ENCODE measurements around the gene PCDHGA2.
"Not testable (repeated sequence)": the region's sequence is repeated elsewhere in the genome, so short reads cannot be mapped to it uniquely, and the experiment has no call there.

PCDHGA2 gene

DNA sequence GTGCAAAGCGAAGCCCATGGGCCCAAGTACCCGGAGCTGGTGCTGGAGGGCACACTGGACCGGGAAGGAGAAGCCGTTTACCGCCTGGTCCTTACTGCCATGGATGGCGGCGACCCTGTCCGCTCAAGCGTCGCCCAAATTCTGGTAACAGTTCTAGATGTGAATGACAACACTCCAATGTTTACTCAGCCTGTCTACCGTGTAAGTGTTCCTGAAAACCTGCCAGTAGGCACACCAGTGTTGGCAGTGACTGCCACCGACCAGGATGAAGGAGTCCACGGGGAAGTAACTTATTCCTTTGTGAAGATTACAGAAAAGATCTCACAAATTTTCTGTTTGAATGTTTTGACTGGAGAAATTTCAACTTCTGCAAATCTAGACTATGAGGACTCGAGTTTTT, 36.1 kb downstream of the PCDHGA2 start:
- no peak for TF ChIP-seq ZFP30 (CRISPR knock-in tag; IDR thresholded peaks at IDR 0.05)
- no peak for TF ChIP-seq GLIS3 (CRISPR knock-in tag; IDR thresholded peaks at IDR 0.05)
- TF ChIP-seq, protein P1, sequence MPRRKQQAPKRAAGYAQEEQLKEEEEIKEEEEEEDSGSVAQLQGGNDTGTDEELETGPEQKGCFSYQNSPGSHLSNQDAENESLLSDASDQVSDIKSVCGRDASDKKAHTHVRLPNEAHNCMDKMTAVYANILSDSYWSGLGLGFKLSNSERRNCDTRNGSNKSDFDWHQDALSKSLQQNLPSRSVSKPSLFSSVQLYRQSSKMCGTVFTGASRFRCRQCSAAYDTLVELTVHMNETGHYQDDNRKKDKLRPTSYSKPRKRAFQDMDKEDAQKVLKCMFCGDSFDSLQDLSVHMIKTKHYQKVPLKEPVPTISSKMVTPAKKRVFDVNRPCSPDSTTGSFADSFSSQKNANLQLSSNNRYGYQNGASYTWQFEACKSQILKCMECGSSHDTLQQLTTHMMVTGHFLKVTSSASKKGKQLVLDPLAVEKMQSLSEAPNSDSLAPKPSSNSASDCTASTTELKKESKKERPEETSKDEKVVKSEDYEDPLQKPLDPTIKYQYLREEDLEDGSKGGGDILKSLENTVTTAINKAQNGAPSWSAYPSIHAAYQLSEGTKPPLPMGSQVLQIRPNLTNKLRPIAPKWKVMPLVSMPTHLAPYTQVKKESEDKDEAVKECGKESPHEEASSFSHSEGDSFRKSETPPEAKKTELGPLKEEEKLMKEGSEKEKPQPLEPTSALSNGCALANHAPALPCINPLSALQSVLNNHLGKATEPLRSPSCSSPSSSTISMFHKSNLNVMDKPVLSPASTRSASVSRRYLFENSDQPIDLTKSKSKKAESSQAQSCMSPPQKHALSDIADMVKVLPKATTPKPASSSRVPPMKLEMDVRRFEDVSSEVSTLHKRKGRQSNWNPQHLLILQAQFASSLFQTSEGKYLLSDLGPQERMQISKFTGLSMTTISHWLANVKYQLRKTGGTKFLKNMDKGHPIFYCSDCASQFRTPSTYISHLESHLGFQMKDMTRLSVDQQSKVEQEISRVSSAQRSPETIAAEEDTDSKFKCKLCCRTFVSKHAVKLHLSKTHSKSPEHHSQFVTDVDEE (CRISPR knock-in tag; IDR thresholded peaks at IDR 0.05): no peak
- TF ChIP-seq TOX (CRISPR knock-in tag; IDR thresholded peaks at IDR 0.05; ENCODE audit: borderline replicate concordance): no peak
- TF ChIP-seq, protein P2, sequence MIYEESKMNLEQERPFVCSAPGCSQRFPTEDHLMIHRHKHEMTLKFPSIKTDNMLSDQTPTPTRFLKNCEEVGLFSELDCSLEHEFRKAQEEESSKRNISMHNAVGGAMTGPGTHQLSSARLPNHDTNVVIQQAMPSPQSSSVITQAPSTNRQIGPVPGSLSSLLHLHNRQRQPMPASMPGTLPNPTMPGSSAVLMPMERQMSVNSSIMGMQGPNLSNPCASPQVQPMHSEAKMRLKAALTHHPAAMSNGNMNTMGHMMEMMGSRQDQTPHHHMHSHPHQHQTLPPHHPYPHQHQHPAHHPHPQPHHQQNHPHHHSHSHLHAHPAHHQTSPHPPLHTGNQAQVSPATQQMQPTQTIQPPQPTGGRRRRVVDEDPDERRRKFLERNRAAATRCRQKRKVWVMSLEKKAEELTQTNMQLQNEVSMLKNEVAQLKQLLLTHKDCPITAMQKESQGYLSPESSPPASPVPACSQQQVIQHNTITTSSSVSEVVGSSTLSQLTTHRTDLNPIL (CRISPR knock-in tag; IDR thresholded peaks at IDR 0.05; ENCODE audit: low read depth): no peak
- TF ChIP-seq ZNF8 (CRISPR knock-in tag; IDR thresholded peaks at IDR 0.05): no peak
- no peak for TF ChIP-seq BACH2 (CRISPR knock-in tag; IDR thresholded peaks at IDR 0.05; ENCODE audit: borderline replicate concordance)
- TF ChIP-seq ZC3H10 (CRISPR knock-in tag; IDR thresholded peaks at IDR 0.05): no peak
- no peak for TF ChIP-seq PPARA (CRISPR knock-in tag; IDR thresholded peaks at IDR 0.05; ENCODE audit: borderline replicate concordance)
- TF ChIP-seq ZFP3 (CRISPR knock-in tag; IDR thresholded peaks at IDR 0.05): no peak
- no peak for TF ChIP-seq ARNTL (CRISPR knock-in tag; IDR thresholded peaks at IDR 0.05; ENCODE audit: borderline replicate concordance, low read depth)
- TF ChIP-seq OSR1 (CRISPR knock-in tag; IDR thresholded peaks at IDR 0.05): no peak
- TF ChIP-seq CSDC2 (CRISPR knock-in tag; IDR thresholded peaks at IDR 0.05): no peak
- TF ChIP-seq, protein P3, sequence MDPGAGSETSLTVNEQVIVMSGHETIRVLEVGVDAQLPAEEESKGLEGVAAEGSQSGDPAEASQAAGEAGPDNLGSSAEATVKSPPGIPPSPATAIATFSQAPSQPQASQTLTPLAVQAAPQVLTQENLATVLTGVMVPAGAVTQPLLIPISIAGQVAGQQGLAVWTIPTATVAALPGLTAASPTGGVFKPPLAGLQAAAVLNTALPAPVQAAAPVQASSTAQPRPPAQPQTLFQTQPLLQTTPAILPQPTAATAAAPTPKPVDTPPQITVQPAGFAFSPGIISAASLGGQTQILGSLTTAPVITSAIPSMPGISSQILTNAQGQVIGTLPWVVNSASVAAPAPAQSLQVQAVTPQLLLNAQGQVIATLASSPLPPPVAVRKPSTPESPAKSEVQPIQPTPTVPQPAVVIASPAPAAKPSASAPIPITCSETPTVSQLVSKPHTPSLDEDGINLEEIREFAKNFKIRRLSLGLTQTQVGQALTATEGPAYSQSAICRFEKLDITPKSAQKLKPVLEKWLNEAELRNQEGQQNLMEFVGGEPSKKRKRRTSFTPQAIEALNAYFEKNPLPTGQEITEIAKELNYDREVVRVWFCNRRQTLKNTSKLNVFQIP (CRISPR knock-in tag; IDR thresholded peaks at IDR 0.05; ENCODE audit: borderline replicate concordance, low read depth): no peak
- no peak for TF ChIP-seq TCF4 (CRISPR knock-in tag; IDR thresholded peaks at IDR 0.05; ENCODE audit: borderline replicate concordance)
- TF ChIP-seq SNAI2 (CRISPR knock-in tag; IDR thresholded peaks at IDR 0.05): no peak
- no peak for TF ChIP-seq ESRRG (CRISPR knock-in tag; IDR thresholded peaks at IDR 0.05)
- ATAC-seq: no peak

DNA sequence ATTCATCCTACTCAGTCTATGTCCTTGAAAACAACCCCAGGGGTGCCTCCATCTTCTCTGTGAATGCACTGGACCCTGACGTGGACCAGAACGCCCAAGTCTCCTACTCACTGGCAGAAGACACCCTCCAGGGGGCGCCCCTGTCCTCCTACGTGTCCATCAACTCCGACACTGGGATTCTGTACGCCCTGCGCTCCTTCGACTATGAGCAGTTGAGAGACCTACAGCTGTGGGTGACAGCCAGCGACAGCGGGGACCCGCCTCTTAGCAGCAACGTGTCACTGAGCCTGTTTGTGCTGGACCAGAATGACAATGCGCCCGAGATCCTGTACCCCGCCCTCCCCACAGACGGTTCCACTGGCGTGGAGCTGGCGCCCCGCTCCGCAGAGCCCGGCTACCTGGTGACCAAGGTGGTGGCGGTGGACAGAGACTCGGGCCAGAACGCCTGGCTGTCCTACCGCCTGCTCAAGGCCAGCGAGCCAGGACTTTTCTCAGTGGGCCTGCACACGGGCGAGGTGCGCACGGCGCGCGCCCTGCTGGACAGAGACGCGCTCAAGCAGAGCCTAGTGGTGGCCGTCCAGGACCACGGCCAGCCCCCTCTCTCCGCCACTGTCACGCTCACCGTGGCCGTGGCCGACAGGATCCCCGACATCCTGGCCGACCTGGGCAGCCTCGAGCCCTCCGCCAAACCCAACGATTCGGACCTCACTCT, 37.0 kb downstream of the PCDHGA2 start:
- ATAC-seq: not testable (repeated sequence)

DNA sequence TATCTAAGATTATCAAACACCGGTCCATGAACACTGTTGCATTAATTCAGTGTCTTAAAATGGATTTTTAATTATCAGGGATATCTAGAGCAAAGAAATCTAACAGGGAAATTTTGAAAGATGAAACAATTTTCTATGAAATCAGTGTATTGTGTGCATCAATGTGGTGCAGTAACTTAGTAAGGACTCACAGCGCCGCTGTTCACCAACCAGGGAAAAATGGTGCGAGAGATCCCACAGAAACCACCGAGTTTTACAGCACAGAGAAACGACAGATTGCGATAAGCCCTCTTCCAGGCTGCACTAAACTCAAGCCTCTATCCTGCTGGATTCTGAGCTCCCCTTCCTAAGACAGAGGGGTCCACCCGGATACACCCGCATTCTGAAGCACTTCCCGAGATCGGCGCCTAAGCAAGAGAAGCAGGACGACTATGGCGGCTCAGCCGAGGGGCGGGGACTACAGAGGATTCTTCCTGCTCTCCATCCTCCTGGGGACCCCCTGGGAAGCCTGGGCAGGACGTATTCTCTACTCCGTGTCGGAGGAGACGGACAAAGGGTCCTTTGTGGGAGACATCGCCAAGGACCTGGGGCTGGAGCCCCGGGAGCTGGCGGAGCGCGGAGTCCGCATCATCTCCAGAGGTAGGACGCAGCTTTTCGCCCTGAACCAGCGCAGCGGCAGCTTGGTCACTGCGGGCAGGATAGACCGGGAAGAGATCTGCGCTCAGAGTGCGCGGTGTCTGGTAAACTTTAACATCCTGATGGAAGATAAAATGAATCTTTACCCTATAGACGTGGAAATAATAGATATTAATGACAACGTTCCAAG, 44.1 kb downstream of the PCDHGA2 start, which contains the start of gene PCDHGA7:
Gene PCDHGA7 (plus strand): TSS at position 274 of the 826 bp plus-strand sequence. CDS start 158 bp downstream, at position 432.
- ATAC-seq: peak; percentile 97

More for the DNA sequence above, 44.1 kb downstream of the PCDHGA2 start, which contains the start of gene PCDHGA7:
- no peak for TF ChIP-seq TOX (CRISPR knock-in tag; IDR thresholded peaks at IDR 0.05; ENCODE audit: borderline replicate concordance)
- TF ChIP-seq BACH2 (CRISPR knock-in tag; IDR thresholded peaks at IDR 0.05; ENCODE audit: borderline replicate concordance): no peak
- TF ChIP-seq, protein P1 (CRISPR knock-in tag; IDR thresholded peaks at IDR 0.05): no peak
- no peak for TF ChIP-seq GLIS3 (CRISPR knock-in tag; IDR thresholded peaks at IDR 0.05)
- TF ChIP-seq, protein P2 (CRISPR knock-in tag; IDR thresholded peaks at IDR 0.05; ENCODE audit: low read depth): no peak
- TF ChIP-seq ZNF8 (CRISPR knock-in tag; IDR thresholded peaks at IDR 0.05): no peak
- no peak for TF ChIP-seq ZNF70 (CRISPR knock-in tag; IDR thresholded peaks at IDR 0.05)
- TF ChIP-seq ISL1 (CRISPR knock-in tag; IDR thresholded peaks at IDR 0.05): no peak
